ENCODE data around the gene SECISBP2.

SECISBP2 gene

GRCh38 chr9:89361031-89361430, 42.7 kb downstream of the SECISBP2 start:
- H3K36me3 Mint-ChIP-seq = peaks cover 50 to 74% of the 10 kb centered on the region in 2 donors
- H3K4me3 Mint-ChIP-seq = no peak overlapping the region
- DNase-seq (no peak), ATAC-seq (replicated peaks) (no peak)
- no peaks in the 10 kb centered on the region for H3K9me3 Mint-ChIP-seq
- peak overlapping the region; percentile 22 for H3K27ac Mint-ChIP-seq
- H3K4me1 Mint-ChIP-seq = peaks cover 1 to 15% of the 10 kb centered on the region in 2 donors
- no peaks in the 10 kb centered on the region for H3K27me3 Mint-ChIP-seq

GRCh38 chr9:89361816-89362646, 43.7 kb downstream of the SECISBP2 start:
- Mint-ChIP-seq H3K9me3 (no peaks in the 10 kb centered on the region), H3K4me1 (peaks cover 4 to 15% of the 10 kb centered on the region in 2 donors), H3K27ac (peak overlapping the region; percentile 56)

GRCh38 chr9:89362647-89363310, 44.5 kb downstream of the SECISBP2 start:
- Mint-ChIP-seq H3K9me3 (no peaks in the 10 kb centered on the region), H3K27ac (peak overlapping the region; percentile 89), H3K36me3 (peaks cover 34 to 59% of the 10 kb centered on the region in 2 donors), H3K27me3 (no peaks in the 10 kb centered on the region), H3K4me1 (peaks cover 3 to 8% of the 10 kb centered on the region in 2 donors), H3K4me3 (no peak overlapping the region)
- ATAC-seq (replicated peaks) = no peak
- DNase-seq = no peak

More at GRCh38 chr9:89361816-89362646, 43.7 kb downstream of the SECISBP2 start:
- ATAC-seq (replicated peaks) = no peak
- peaks cover 40 to 65% of the 10 kb centered on the region in 2 donors for H3K36me3 Mint-ChIP-seq
- H3K4me3 Mint-ChIP-seq = no peak overlapping the region
- DNase-seq = no peak
- H3K27me3 Mint-ChIP-seq = no peaks in the 10 kb centered on the region

- ATAC-seq (replicated peaks) (no peak), DNase-seq (no peak)
- peak overlapping the region; percentile 89 for H3K27ac Mint-ChIP-seq
- H3K4me1 Mint-ChIP-seq = peaks cover 5 to 12% of the 10 kb centered on the region in 2 donors
- no peaks in the 10 kb centered on the region for H3K9me3 Mint-ChIP-seq
- H3K36me3 Mint-ChIP-seq = peaks cover 34 to 57% of the 10 kb centered on the region in 2 donors
- H3K4me3 Mint-ChIP-seq = no peak overlapping the region
- no peaks in the 10 kb centered on the region for H3K27me3 Mint-ChIP-seq
Observed at GRCh38 chr9:89363311-89363670, 45.0 kb downstream of the SECISBP2 start.

- Mint-ChIP-seq H3K27me3 (no peaks in the 10 kb centered on the region), H3K4me1 (peaks cover 5 to 15% of the 10 kb centered on the region in 2 donors), H3K9me3 (no peaks in the 10 kb centered on the region), H3K36me3 (peaks cover 26 to 50% of the 10 kb centered on the region in 2 donors), H3K27ac (peak overlapping the region; percentile 25), H3K4me3 (no peak overlapping the region)
- no peak for DNase-seq
- ATAC-seq (replicated peaks) = no peak
Observed at GRCh38 chr9:89363921-89364665, 45.8 kb downstream of the SECISBP2 start.

- peaks cover 5 to 15% of the 10 kb centered on the region in 2 donors for H3K4me1 Mint-ChIP-seq
- peaks cover 25 to 47% of the 10 kb centered on the region in 2 donors for H3K36me3 Mint-ChIP-seq
- no peak overlapping the region for H3K27ac Mint-ChIP-seq
- DNase-seq (no peak), ATAC-seq (replicated peaks) (no peak)
- H3K4me3 Mint-ChIP-seq = no peak overlapping the region
- no peaks in the 10 kb centered on the region for H3K27me3 Mint-ChIP-seq
- no peaks in the 10 kb centered on the region for H3K9me3 Mint-ChIP-seq
Observed at GRCh38 chr9:89364666-89365531, 46.6 kb downstream of the SECISBP2 start.

GRCh38 chr9:89365532-89365912, 47.2 kb downstream of the SECISBP2 start:
- ATAC-seq (replicated peaks) = no peak
- H3K4me1 Mint-ChIP-seq = peaks cover 5 to 15% of the 10 kb centered on the region in 2 donors
- H3K27ac Mint-ChIP-seq = no peak overlapping the region

GRCh38 chr9:89366711-89367110, 48.4 kb downstream of the SECISBP2 start:
- no peak overlapping the region for H3K4me3 Mint-ChIP-seq
- H3K27me3 Mint-ChIP-seq = no peaks in the 10 kb centered on the region
- DNase-seq = no peak
- peaks cover 9 to 32% of the 10 kb centered on the region in 2 donors for H3K36me3 Mint-ChIP-seq
- H3K27ac Mint-ChIP-seq = no peak overlapping the region
- H3K4me1 Mint-ChIP-seq = peaks cover 5 to 15% of the 10 kb centered on the region in 2 donors
- no peaks in the 10 kb centered on the region for H3K9me3 Mint-ChIP-seq
- ATAC-seq (replicated peaks) = peak; percentile 35 to 49

More at GRCh38 chr9:89365532-89365912, 47.2 kb downstream of the SECISBP2 start:
- Mint-ChIP-seq H3K4me3 (no peak overlapping the region), H3K9me3 (no peaks in the 10 kb centered on the region), H3K36me3 (peaks cover 21 to 43% of the 10 kb centered on the region in 2 donors), H3K27me3 (no peaks in the 10 kb centered on the region)
- DNase-seq = no peak

- no peak overlapping the region for H3K27ac Mint-ChIP-seq
Observed at GRCh38 chr9:89367281-89367680, 49.0 kb downstream of the SECISBP2 start.

GRCh38 chr9:89367726-89368437, 49.6 kb downstream of the SECISBP2 start:
- Mint-ChIP-seq H3K27ac (peak overlapping the region; percentile 31), H3K9me3 (no peaks in the 10 kb centered on the region), H3K36me3 (peaks cover 11 to 30% of the 10 kb centered on the region in 2 donors), H3K27me3 (no peaks in the 10 kb centered on the region), H3K4me1 (peaks cover 10 to 17% of the 10 kb centered on the region in 2 donors), H3K4me3 (no peak overlapping the region)
- DNase-seq (no peak), ATAC-seq (replicated peaks) (no peak)

More at GRCh38 chr9:89367281-89367680, 49.0 kb downstream of the SECISBP2 start:
- Mint-ChIP-seq H3K36me3 (peaks cover 9 to 28% of the 10 kb centered on the region in 2 donors), H3K27me3 (no peaks in the 10 kb centered on the region), H3K9me3 (no peaks in the 10 kb centered on the region), H3K4me3 (no peak overlapping the region), H3K4me1 (peaks cover 5 to 15% of the 10 kb centered on the region in 2 donors)
- no peak for DNase-seq
- ATAC-seq (replicated peaks) = no peak

- peak overlapping the region; percentile 63 for H3K27ac Mint-ChIP-seq
Observed at GRCh38 chr9:89368550-89368949, 50.2 kb downstream of the SECISBP2 start.

GRCh38 chr9:89368978-89369377, 50.7 kb downstream of the SECISBP2 start:
- Mint-ChIP-seq H3K4me3 (no peak overlapping the region), H3K4me1 (peaks cover 20 to 27% of the 10 kb centered on the region in 2 donors), H3K27me3 (no peaks in the 10 kb centered on the region), H3K27ac (peak overlapping the region; percentile 63), H3K36me3 (peaks cover 8 to 25% of the 10 kb centered on the region in 2 donors), H3K9me3 (no peaks in the 10 kb centered on the region)
- ATAC-seq (replicated peaks) (no peak), DNase-seq (no peak)

More at GRCh38 chr9:89368550-89368949, 50.2 kb downstream of the SECISBP2 start:
- Mint-ChIP-seq H3K4me3 (no peak overlapping the region), H3K36me3 (peaks cover 8 to 29% of the 10 kb centered on the region in 2 donors), H3K4me1 (peaks cover 16 to 23% of the 10 kb centered on the region in 2 donors), H3K27me3 (no peaks in the 10 kb centered on the region), H3K9me3 (no peaks in the 10 kb centered on the region)
- ATAC-seq (replicated peaks) = no peak
- DNase-seq = no peak

GRCh38 chr9:89370593-89370992, 52.3 kb downstream of the SECISBP2 start:
- Mint-ChIP-seq H3K4me1 (peaks cover 32 to 34% of the 10 kb centered on the region in 2 donors), H3K4me3 (no peak overlapping the region), H3K9me3 (no peaks in the 10 kb centered on the region), H3K27ac (no peak overlapping the region), H3K27me3 (no peaks in the 10 kb centered on the region), H3K36me3 (peaks cover 4 to 17% of the 10 kb centered on the region in 2 donors)
- ATAC-seq (replicated peaks) = no peak
- no peak for DNase-seq

Data from stimulated activated naive B cell treated with anti-CD40 and anti-IgM and Interleukin-4, amounts not matched to agents 10 μg/mL and 1 μg/mL and 100 μg/mL, for 72 hours (primary cell).